T47D (cell line): ENCODE data around the gene PLEKHD1.

Experiments used
- DNase-seq, 2 experiments: peaks; one replicate each; pipeline versions ENCODE4 v3.0.0 to v3.0.0-alpha.2; 2011 to 2012; ENCODE audit warnings: low read depth in 1 of 2, low spot score in 1 of 2
- JUND ChIP-seq: IDR thresholded peaks from 2 replicates; pipeline ENCODE4 v1.6.1; 2012; ENCODE audit warnings: low read depth
- in situ Hi-C: cut with HindIII; loops from 2 replicates; pipeline ENCODE4 v1.10.0; 2016; ENCODE audit warnings: low sequenced_read_pairs, low pct_unique_long_range_greater_than_20kb

PLEKHD1 gene

GRCh38 chr14:69504775-69505174, 20.2 kb downstream of the PLEKHD1 start:
- no peak for DNase-seq
- in situ Hi-C loops = no loop called here
- TF ChIP-seq JUND = no peak

GRCh38 chr14:69505338-69506240, 21.1 kb downstream of the PLEKHD1 start:
- in situ Hi-C loops = no loop called here
- TF ChIP-seq JUND = no peak
- no peak for DNase-seq

GRCh38 chr14:69506241-69506595, 21.7 kb downstream of the PLEKHD1 start:
- no peak for TF ChIP-seq JUND

GRCh38 chr14:69518289-69519101, 34.0 kb downstream of the PLEKHD1 start:
- DNase-seq = no peak
- in situ Hi-C loops = no loop called here
- TF ChIP-seq JUND = no peak

More at GRCh38 chr14:69506241-69506595, 21.7 kb downstream of the PLEKHD1 start:
- in situ Hi-C loops = no loop called here
- DNase-seq = no peak

- in situ Hi-C loops = no loop called here
- DNase-seq = no peak
- TF ChIP-seq JUND = no peak
Observed at GRCh38 chr14:69519204-69520100, 34.9 kb downstream of the PLEKHD1 start.

- no peak for TF ChIP-seq JUND
- in situ Hi-C loops = no loop called here
- no peak for DNase-seq
Observed at GRCh38 chr14:69522026-69522425, 37.5 kb downstream of the PLEKHD1 start.

- no peak for TF ChIP-seq JUND
- no peak for DNase-seq
- in situ Hi-C loops = no loop called here
Observed at GRCh38 chr14:69525896-69526295, 41.4 kb downstream of the PLEKHD1 start.

GRCh38 chr14:69527635-69528034, 43.1 kb downstream of the PLEKHD1 start:
- no peak for DNase-seq
- in situ Hi-C loops = no loop called here
- no peak for TF ChIP-seq JUND

GRCh38 chr14:69528143-69528542, 43.6 kb downstream of the PLEKHD1 start:
- in situ Hi-C loops = no loop called here
- TF ChIP-seq JUND = no peak
- DNase-seq = no peak

- in situ Hi-C loops = no loop called here
- no peak for TF ChIP-seq JUND
- no peak for DNase-seq
Observed at GRCh38 chr14:69528930-69529329, 44.4 kb downstream of the PLEKHD1 start.

GRCh38 chr14:69529563-69529962, 45.0 kb downstream of the PLEKHD1 start:
- no peak for DNase-seq
- no peak for TF ChIP-seq JUND
- in situ Hi-C loops = no loop called here

- in situ Hi-C loops = no loop called here
- no peak for TF ChIP-seq JUND
- DNase-seq = peak in 1 of 2 experiments; percentile 29
Observed at GRCh38 chr14:69530095-69530494, 45.6 kb downstream of the PLEKHD1 start.

- no peak; the same call in 1 of the 2 replicates for TF ChIP-seq JUND
- in situ Hi-C loops = no loop called here
- DNase-seq = peak in 1 of 2 experiments; percentile 90
Observed at GRCh38 chr14:69531135-69531534, 46.6 kb downstream of the PLEKHD1 start.
